Dendritic cell treated with granulocyte-macrophage colony-stimulating factor and Interleukin-4, amounts not matched to agents 40 ng/mL and 50 ng/mL, for 4 days (primary cell): ENCODE data around the gene TRAPPC13.
"Not testable (repeated sequence)": the region's sequence is repeated elsewhere in the genome, so short reads cannot be mapped to it uniquely, and the experiment has no call there.

Source experiments
- H3K27ac Mint-ChIP-seq: one replicate; pipeline ENCODE4 v1.8.0; 2022; ENCODE audit warnings: mild to moderate bottlenecking, mixed read lengths
- H3K27me3 Mint-ChIP-seq: one replicate; pipeline ENCODE4 v1.8.0; 2022; ENCODE audit warnings: mild to moderate bottlenecking, mixed read lengths
- H3K36me3 Mint-ChIP-seq: one replicate; pipeline ENCODE4 v1.8.0; 2022; ENCODE audit warnings: low read depth, mixed read lengths
- H3K4me1 Mint-ChIP-seq: one replicate; pipeline ENCODE4 v1.8.0; 2022; ENCODE audit warnings: low read depth, mixed read lengths
- H3K4me3 Mint-ChIP-seq: one replicate; pipeline ENCODE4 v1.8.0; 2022; ENCODE audit warnings: mild to moderate bottlenecking, moderate library complexity, mixed read lengths
- H3K9me3 Mint-ChIP-seq: one replicate; pipeline ENCODE4 v1.8.0; 2022; ENCODE audit warnings: mixed read lengths
- intact Hi-C: fragments of 100-400 bp; cut with micrococcal nuclease; formaldehyde crosslinking; loops from one replicate; pipeline ENCODE4 v1.15.0; 2022

TRAPPC13 gene

GRCh38 chr5:65646938-65647337, 22.1 kb downstream of the TRAPPC13 start:
- no peaks in the 10 kb centered on the region for H3K27me3 Mint-ChIP-seq
- H3K27ac Mint-ChIP-seq, result no peak overlapping the region
- H3K9me3 Mint-ChIP-seq, result no peaks in the 10 kb centered on the region
- intact Hi-C loops, result no loop called here
- H3K4me3 Mint-ChIP-seq, result no peak overlapping the region
- peaks cover 65% of the 10 kb centered on the region for H3K36me3 Mint-ChIP-seq
- no peaks in the 10 kb centered on the region for H3K4me1 Mint-ChIP-seq

- Mint-ChIP-seq H3K27me3 (no peaks in the 10 kb centered on the region), H3K9me3 (no peaks in the 10 kb centered on the region), H3K4me1 (no peaks in the 10 kb centered on the region), H3K4me3 (no peak overlapping the region), H3K27ac (no peak overlapping the region), H3K36me3 (peaks cover 62% of the 10 kb centered on the region)
- intact Hi-C loops, result no loop called here
These were observed 23.1 kb downstream of the TRAPPC13 start for GRCh38 chr5:65647941-65648340.

GRCh38 chr5:65651144-65651543, 26.3 kb downstream of the TRAPPC13 start:
- intact Hi-C loops, result no loop called here
- no peaks in the 10 kb centered on the region for H3K27me3 Mint-ChIP-seq
- H3K36me3 Mint-ChIP-seq, result peaks cover 55% of the 10 kb centered on the region
- H3K4me1 Mint-ChIP-seq, result no peaks in the 10 kb centered on the region
- no peak overlapping the region for H3K4me3 Mint-ChIP-seq
- H3K9me3 Mint-ChIP-seq, result no peaks in the 10 kb centered on the region
- H3K27ac Mint-ChIP-seq, result no peak overlapping the region

GRCh38 chr5:65654713-65655112, 29.9 kb downstream of the TRAPPC13 start:
- Mint-ChIP-seq H3K27me3 (no peaks in the 10 kb centered on the region), H3K4me3 (no peak overlapping the region), H3K36me3 (peaks cover 34% of the 10 kb centered on the region), H3K4me1 (no peaks in the 10 kb centered on the region), H3K27ac (no peak overlapping the region), H3K9me3 (no peaks in the 10 kb centered on the region)
- intact Hi-C loops, result no loop called here

- Mint-ChIP-seq H3K27ac (no peak overlapping the region), H3K4me1 (no peaks in the 10 kb centered on the region), H3K4me3 (no peak overlapping the region), H3K9me3 (no peaks in the 10 kb centered on the region), H3K36me3 (peaks cover 59% of the 10 kb centered on the region), H3K27me3 (no peaks in the 10 kb centered on the region)
- intact Hi-C loops, result no loop called here
These were observed 39.1 kb downstream of the TRAPPC13 start for GRCh38 chr5:65663804-65664521.

- peaks cover 57% of the 10 kb centered on the region for H3K36me3 Mint-ChIP-seq
- no peak overlapping the region for H3K27ac Mint-ChIP-seq
- no peak overlapping the region for H3K4me3 Mint-ChIP-seq
- H3K9me3 Mint-ChIP-seq, result no peaks in the 10 kb centered on the region
- intact Hi-C loops, result no loop called here
- H3K27me3 Mint-ChIP-seq, result no peaks in the 10 kb centered on the region
- H3K4me1 Mint-ChIP-seq, result peaks cover 8% of the 10 kb centered on the region
These were observed 43.9 kb downstream of the TRAPPC13 start for GRCh38 chr5:65668696-65669095.

GRCh38 chr5:65672796-65673195, 48.0 kb downstream of the TRAPPC13 start:
- Mint-ChIP-seq H3K27me3 (no peaks in the 10 kb centered on the region), H3K4me1 (peaks cover 32% of the 10 kb centered on the region), H3K4me3 (no peak overlapping the region), H3K36me3 (peaks cover 73% of the 10 kb centered on the region), H3K9me3 (no peaks in the 10 kb centered on the region), H3K27ac (no peak overlapping the region)
- intact Hi-C loops, result no loop called here

- Mint-ChIP-seq H3K27ac (no peak overlapping the region), H3K27me3 (no peaks in the 10 kb centered on the region), H3K4me3 (no peak overlapping the region), H3K36me3 (peaks cover 87% of the 10 kb centered on the region), H3K9me3 (no peaks in the 10 kb centered on the region), H3K4me1 (peaks cover 34% of the 10 kb centered on the region)
- intact Hi-C loops, result no loop called here
These were observed 49.9 kb downstream of the TRAPPC13 start for GRCh38 chr5:65674749-65675148.

- H3K27me3 Mint-ChIP-seq, H3K4me3 Mint-ChIP-seq, H3K9me3 Mint-ChIP-seq, intact Hi-C loops: not testable (repeated sequence)
- Mint-ChIP-seq H3K27ac (peak overlapping the region; percentile 4), H3K4me1 (peaks cover 34% of the 10 kb centered on the region), H3K36me3 (peaks cover 91% of the 10 kb centered on the region)
These were observed 51.2 kb downstream of the TRAPPC13 start for GRCh38 chr5:65676056-65676455.

- Mint-ChIP-seq H3K36me3 (peaks cover 87% of the 10 kb centered on the region), H3K27ac (no peak overlapping the region), H3K27me3 (no peaks in the 10 kb centered on the region), H3K4me3 (no peak overlapping the region), H3K9me3 (no peaks in the 10 kb centered on the region), H3K4me1 (peaks cover 18% of the 10 kb centered on the region)
- intact Hi-C loops, result no loop called here
These were observed 57.3 kb downstream of the TRAPPC13 start for GRCh38 chr5:65682148-65682547.

GRCh38 chr5:65693121-65693520, 68.3 kb downstream of the TRAPPC13 start:
- peaks cover 7% of the 10 kb centered on the region for H3K4me1 Mint-ChIP-seq
- H3K27ac Mint-ChIP-seq, result no peak overlapping the region
- intact Hi-C loops, result no loop called here
- no peaks in the 10 kb centered on the region for H3K9me3 Mint-ChIP-seq
- no peaks in the 10 kb centered on the region for H3K27me3 Mint-ChIP-seq
- peaks cover 7% of the 10 kb centered on the region for H3K36me3 Mint-ChIP-seq
- no peak overlapping the region for H3K4me3 Mint-ChIP-seq

- H3K36me3 Mint-ChIP-seq, result peaks cover 25% of the 10 kb centered on the region
- intact Hi-C loops, result no loop called here
- no peak overlapping the region for H3K27ac Mint-ChIP-seq
- H3K4me1 Mint-ChIP-seq, result peaks cover 7% of the 10 kb centered on the region
- H3K4me3 Mint-ChIP-seq, result no peak overlapping the region
- H3K9me3 Mint-ChIP-seq, result no peaks in the 10 kb centered on the region
- no peaks in the 10 kb centered on the region for H3K27me3 Mint-ChIP-seq
These were observed 70.4 kb downstream of the TRAPPC13 start for GRCh38 chr5:65695162-65695755.

GRCh38 chr5:65695896-65696295, 71.1 kb downstream of the TRAPPC13 start:
- H3K4me3 Mint-ChIP-seq, result no peak overlapping the region
- H3K36me3 Mint-ChIP-seq, result peaks cover 31% of the 10 kb centered on the region
- H3K27me3 Mint-ChIP-seq, result no peaks in the 10 kb centered on the region
- peaks cover 7% of the 10 kb centered on the region for H3K4me1 Mint-ChIP-seq
- H3K27ac Mint-ChIP-seq, result no peak overlapping the region
- intact Hi-C loops, result no loop called here
- H3K9me3 Mint-ChIP-seq, result no peaks in the 10 kb centered on the region

- H3K27ac Mint-ChIP-seq, result no peak overlapping the region
- no peak overlapping the region for H3K4me3 Mint-ChIP-seq
- H3K9me3 Mint-ChIP-seq, result no peaks in the 10 kb centered on the region
- intact Hi-C loops, result no loop called here
- peaks cover 7% of the 10 kb centered on the region for H3K4me1 Mint-ChIP-seq
- no peaks in the 10 kb centered on the region for H3K27me3 Mint-ChIP-seq
- peaks cover 40% of the 10 kb centered on the region for H3K36me3 Mint-ChIP-seq
These were observed 72.1 kb downstream of the TRAPPC13 start for GRCh38 chr5:65696892-65697291.

GRCh38 chr5:65699338-65699737, 74.5 kb downstream of the TRAPPC13 start:
- Mint-ChIP-seq H3K4me3 (no peak overlapping the region), H3K27ac (no peak overlapping the region), H3K9me3 (no peaks in the 10 kb centered on the region), H3K4me1 (no peaks in the 10 kb centered on the region), H3K27me3 (no peaks in the 10 kb centered on the region), H3K36me3 (peaks cover 59% of the 10 kb centered on the region)
- intact Hi-C loops, result no loop called here
